GM23248 (cell line): Measurements from ENCODE around the gene DIAPH3. TPM values are rescaled to one million over a fixed set of nuclear protein-coding genes. Genes with fewer than 3 reads are reported as not detected.
A peak's percentile ranks its signal among the peaks of the same experiment; 100 is the strongest.

Experiments
- DNase-seq: peaks from one replicate; pipeline ENCODE4 v3.0.0-alpha.2; 2015
- H2AFZ ChIP-seq: fragments of 200-600 bp; sonication (generic); 2 replicates; pipeline ENCODE4 v1.6.1; 2016; ENCODE audit warnings: antibody characterized with exemption
- H3F3A ChIP-seq: fragments of 200-600 bp; sonication (generic); 2 replicates; pipeline ENCODE4 v1.6.1; 2016; ENCODE audit warnings: mild to moderate bottlenecking, antibody characterized with exemption, mixed run types; ENCODE audit not compliant: insufficient read depth
- H3K27ac ChIP-seq: fragments of 200-600 bp; sonication (generic); 2 replicates; pipeline ENCODE4 v1.5.1; 2016; ENCODE audit warnings: mild to moderate bottlenecking
- H3K27me3 ChIP-seq: fragments of 200-600 bp; sonication (generic); replicated peaks from 2 replicates; pipeline ENCODE4 v1.6.1; 2016; ENCODE audit warnings: mild to moderate bottlenecking; ENCODE audit not compliant: insufficient read depth
- H3K36me3 ChIP-seq: fragments of 200-600 bp; sonication (generic); 2 replicates; pipeline ENCODE4 v1.6.1; 2016; ENCODE audit warnings: low read depth, mild to moderate bottlenecking
- H3K4me1 ChIP-seq: fragments of 200-600 bp; sonication (generic); 2 replicates; pipeline ENCODE4 v1.6.1; 2016; ENCODE audit warnings: mild to moderate bottlenecking; ENCODE audit not compliant: insufficient read depth
- H3K4me2 ChIP-seq: fragments of 200-600 bp; sonication (generic); one replicate; pipeline ENCODE4 v1.6.1; 2016; ENCODE audit warnings: mild to moderate bottlenecking; ENCODE audit not compliant: unreplicated experiment
- H3K4me3 ChIP-seq: fragments of 200-600 bp; sonication (generic); 2 replicates; pipeline ENCODE4 v1.5.1; 2016; ENCODE audit warnings: mild to moderate bottlenecking
- H3K79me2 ChIP-seq: fragments of 200-600 bp; sonication (generic); 2 replicates; pipeline ENCODE4 v1.6.1; 2016; ENCODE audit warnings: mild to moderate bottlenecking; ENCODE audit not compliant: insufficient read depth
- H3K9ac ChIP-seq: fragments of 200-600 bp; sonication (generic); 2 replicates; pipeline ENCODE4 v1.6.1; 2016; ENCODE audit warnings: mild to moderate bottlenecking
- H3K9me2 ChIP-seq: fragments of 200-600 bp; sonication (generic); 2 replicates; pipeline ENCODE4 v1.6.1; 2016; ENCODE audit warnings: mixed run types, mild to moderate bottlenecking, moderate library complexity; ENCODE audit not compliant: insufficient read depth
- H3K9me3 ChIP-seq: fragments of 200-600 bp; sonication (generic); one replicate; pipeline ENCODE4 v1.6.1; 2017; ENCODE audit warnings: low read depth
- H4K20me1 ChIP-seq: fragments of 200-600 bp; sonication (generic); 2 replicates; pipeline ENCODE4 v1.6.0; 2016; ENCODE audit not compliant: insufficient read depth
- EZH2 ChIP-seq: fragments of 200-600 bp; sonication (generic); IDR thresholded peaks from 2 replicates; pipeline ENCODE4 v1.6.1; 2018; ENCODE audit warnings: antibody characterized with exemption, mild to moderate bottlenecking; ENCODE audit not compliant: insufficient read depth, poor library complexity, severe bottlenecking
- EZH2phosphoT487 ChIP-seq: fragments of 200-600 bp; sonication (generic); IDR thresholded peaks from 2 replicates; pipeline ENCODE4 v1.6.1; 2018; ENCODE audit warnings: antibody characterized with exemption, moderate library complexity, mild to moderate bottlenecking, low read depth; ENCODE audit not compliant: insufficient read depth
- WGBS, 2 experiments: methylation state at CpG; one replicate each; pipeline ENCODE4 v1.1.6; 2015 to 2017; ENCODE audit warnings: low lambda C conversion rate in 2 of 2, low coverage in 1 of 2; ENCODE audit errors: missing lambda C conversion rate in 2 of 2; 5-methylcytosine and 5-hydroxymethylcytosine counted together
- in situ Hi-C: fragments of 300-500 bp; cut with MboI; formaldehyde crosslinking; loops from 2 replicates; pipeline ENCODE4 v1.15.0; 2020
- polyA plus RNA-seq: library from polyadenylated mRNA; unstranded; fragments of >200 nt; fragmentation: Nextera tagmentation; extraction: Ambion mirVana; gene quantifications from 2 replicates; pipeline ENCODE4 v1.2.1, GENCODE V29; 2016
- total RNA-seq: library from RNA; depleted of rRNA; stranded (reverse); fragments of >200 nt; shearing (Covaris generic); gene quantifications from 2 replicates; pipeline ENCODE4 v1.2.3, GENCODE V29; 2014

Gene DIAPH3
- total and polyA plus RNA-seq, 2 experiments from 2014 or later: 12.1 to 18.1 TPM

DNA sequence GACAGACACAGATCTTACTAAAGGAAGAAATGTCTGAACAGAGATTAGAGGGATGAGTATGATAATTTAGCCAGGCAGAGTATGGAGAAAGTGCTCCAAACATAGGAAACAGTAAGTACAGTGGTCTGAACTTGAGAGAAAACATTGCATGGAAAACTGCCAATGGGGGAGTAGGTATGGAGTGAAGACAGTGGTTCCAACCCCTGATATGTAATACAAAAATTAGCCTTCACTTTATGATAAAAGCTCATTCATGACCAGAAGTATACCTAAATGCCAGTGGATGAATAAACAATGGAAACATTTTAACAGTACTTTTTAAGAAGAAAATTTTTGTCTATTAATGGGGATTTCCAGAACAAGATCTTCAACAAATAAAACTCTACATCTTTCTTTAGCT lies 334.0 kb downstream of the DIAPH3 start:
- in situ Hi-C loops: no loop called here
- Histone ChIP-seq H3K9me2 (peaks cover 4% of the 10 kb centered on the region; the same call in 1 of the 2 replicates), H3K27ac (no peak overlapping the region), H3K4me2 (no peak overlapping the region), H4K20me1 (no peaks in the 10 kb centered on the region), H3K4me1 (peaks cover 3% of the 10 kb centered on the region; the same call in 1 of the 2 replicates), H3F3A (0 out of 2 replicates have a peak, but pooled peaks cover under 1% of the 10 kb centered on the region), H3K9ac (no peak overlapping the region), H3K36me3 (no peaks in the 10 kb centered on the region), H3K27me3 (no peaks in the 10 kb centered on the region), H3K79me2 (no peaks in the 10 kb centered on the region), H3K9me3 (no peaks in the 10 kb centered on the region), H3K4me3 (no peak overlapping the region), H2AFZ (no peak overlapping the region)
- DNase-seq: no peak
- TF ChIP-seq EZH2phosphoT487 (no peak), EZH2 (no peak)

DNA sequence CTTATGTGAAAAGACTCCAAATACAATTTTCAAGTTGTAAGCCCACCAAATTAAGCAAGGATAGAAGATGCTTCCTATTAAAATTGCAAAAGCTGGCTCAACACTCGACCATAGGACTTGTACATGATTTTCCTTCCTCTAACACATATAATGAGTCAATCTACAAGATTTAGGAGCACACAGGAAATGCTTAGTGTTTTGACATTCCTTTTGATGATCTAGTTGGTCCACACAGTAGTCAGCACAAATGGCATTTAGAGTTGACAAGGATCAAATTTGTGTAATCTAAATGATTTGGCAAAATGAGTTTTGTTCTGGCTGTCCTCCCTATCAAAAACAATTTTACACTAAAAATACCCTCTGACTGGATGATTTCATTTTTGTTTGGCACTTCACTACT lies 340.2 kb downstream of the DIAPH3 start:
- Histone ChIP-seq H2AFZ (no peak overlapping the region), H3K4me1 (peaks cover 15% of the 10 kb centered on the region), H3K27ac (peak overlapping the region; percentile 32), H3K36me3 (no peaks in the 10 kb centered on the region), H3K4me2 (peak overlapping the region; percentile 62), H3K79me2 (no peaks in the 10 kb centered on the region), H3K9me3 (no peaks in the 10 kb centered on the region), H3K4me3 (0 out of 2 replicates have a peak overlapping the region, but pooled peaks have one; percentile 5), H3K9ac (no peak overlapping the region), H3K27me3 (no peaks in the 10 kb centered on the region), H3F3A (peaks cover 11% of the 10 kb centered on the region), H3K9me2 (no peaks in the 10 kb centered on the region), H4K20me1 (no peaks in the 10 kb centered on the region)
- in situ Hi-C loops: no loop called here
- 0% methylated on average over 1 of the region's 1 CpG for WGBS, 2 experiments
- peak; percentile 70 for DNase-seq
- TF ChIP-seq EZH2phosphoT487 (no peak), EZH2 (no peak)

DNA sequence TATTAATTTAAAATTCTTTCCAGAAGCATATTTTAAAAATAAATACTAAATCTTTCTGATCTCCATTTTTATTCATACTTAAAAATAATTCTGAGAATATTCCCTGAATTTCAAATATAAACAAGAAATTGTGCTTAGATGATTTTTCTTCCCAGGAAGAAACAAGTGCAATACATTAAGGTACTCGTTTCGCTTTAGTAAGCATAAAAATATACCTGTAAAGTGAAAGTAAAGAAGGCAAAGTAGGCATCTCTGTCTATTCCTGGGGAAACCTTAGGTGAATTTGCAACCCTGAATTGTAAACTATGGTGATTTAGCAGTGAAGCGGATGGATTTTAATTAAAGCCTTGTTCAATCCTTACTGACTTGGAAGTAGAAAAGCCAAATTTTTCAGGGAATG lies 354.2 kb downstream of the DIAPH3 start:
- H3K9me3 ChIP-seq: no peaks in the 10 kb centered on the region
- no peaks in the 10 kb centered on the region for H3K4me1 ChIP-seq
- no peak overlapping the region for H3K27ac ChIP-seq
- in situ Hi-C loops: no loop called here
- H3K9ac ChIP-seq: no peak overlapping the region
- H3K4me2 ChIP-seq: no peak overlapping the region
- H3K9me2 ChIP-seq: no peaks in the 10 kb centered on the region
- no peaks in the 10 kb centered on the region for H3F3A ChIP-seq
- WGBS, 2 experiments: 97 to 100% methylated on average over 3 of the region's 3 CpGs
- no peak overlapping the region for H2AFZ ChIP-seq
- H3K27me3 ChIP-seq: no peaks in the 10 kb centered on the region
- H3K36me3 ChIP-seq: no peaks in the 10 kb centered on the region
- TF ChIP-seq EZH2: no peak
- TF ChIP-seq EZH2phosphoT487: no peak
- no peak overlapping the region for H3K4me3 ChIP-seq
- H3K79me2 ChIP-seq: no peaks in the 10 kb centered on the region
- no peaks in the 10 kb centered on the region for H4K20me1 ChIP-seq
- no peak for DNase-seq

DNA sequence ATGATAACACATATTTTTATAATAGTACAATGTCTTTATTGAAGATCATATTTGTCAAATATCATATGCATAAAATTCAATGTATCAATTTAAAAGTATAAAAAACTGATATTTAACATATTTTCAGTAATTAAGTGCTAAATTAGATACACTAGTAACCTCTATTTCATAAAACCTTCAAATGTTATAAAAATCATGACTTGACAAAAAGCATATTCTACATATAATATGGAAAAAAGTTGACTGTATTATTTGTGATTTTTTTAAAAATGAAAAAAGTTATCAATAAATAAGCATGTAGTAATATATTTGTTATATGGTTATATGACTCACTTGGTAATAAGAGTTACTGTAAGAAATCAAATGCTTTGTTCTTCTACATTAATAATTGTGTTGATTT lies 356.9 kb downstream of the DIAPH3 start:
- no peak overlapping the region for H3K4me3 ChIP-seq
- no peaks in the 10 kb centered on the region for H3K79me2 ChIP-seq

More for the DNA sequence above, 356.9 kb downstream of the DIAPH3 start:
- Histone ChIP-seq H2AFZ (no peak overlapping the region), H3K27ac (no peak overlapping the region), H3K9ac (no peak overlapping the region), H3K27me3 (no peaks in the 10 kb centered on the region), H3F3A (no peaks in the 10 kb centered on the region), H3K4me1 (no peaks in the 10 kb centered on the region), H3K9me2 (no peaks in the 10 kb centered on the region), H3K4me2 (no peak overlapping the region), H3K36me3 (no peaks in the 10 kb centered on the region), H4K20me1 (no peaks in the 10 kb centered on the region), H3K9me3 (no peaks in the 10 kb centered on the region)
- TF ChIP-seq EZH2phosphoT487: no peak
- TF ChIP-seq EZH2: no peak
- no peak for DNase-seq
- in situ Hi-C loops: no loop called here
